K562 (cell line): ENCODE measurements around the gene DYNLT4. TPM values are rescaled to one million over a fixed set of nuclear protein-coding genes. Genes with fewer than 3 reads are reported as not detected.

Source experiments
- ATAC-seq: fragments of 200-7000 bp; cut with Tn5 transposase; 3 replicates; pipeline ENCODE4 v1.9.1; 2020; ENCODE audit warnings: moderate library complexity
- BruUV-seq: library from RNA; stranded (reverse); fragments of 400-500 nt; replicated peaks from 2 replicates; lab custom pipeline; 2021; lab: Mats Ljungman, UMichigan
- CTCF ChIA-PET: fragments of 300-600 bp; formaldehyde crosslinking; extraction: SDS; loops from one replicate; lab custom pipeline; 2021; ENCODE audit warnings: low intra/inter-chr PET ratio; lab: Yijun Ruan, JAX
- POLR2A ChIA-PET: fragments of 300-600, 350-650 bp; sonication (Branson Sonifier 250); formaldehyde crosslinking; extraction: SDS; loops from one replicate; lab custom pipeline; 2021; ENCODE audit warnings: antibody characterized with exemption, inconsistent platforms; lab: Yijun Ruan, JAX
- DNase-seq, 4 experiments: peaks; one replicate each; pipeline versions ENCODE4 v3.0.0 to v3.0.0-alpha.2; 2011 to 2018; ENCODE audit warnings: low spot score in 3 of 4, mixed read lengths in 3 of 4; ENCODE audit errors: extremely low read depth in 1 of 4
- FAIRE-seq: peaks from 2 replicates; lab custom pipeline; 2011; peaks lifted over from hg19 to GRCh38; lab: Jason Lieb, UNC
- H2AFZ ChIP-seq: 2 replicates; pipeline ENCODE4 v1.6.0; 2011; ENCODE audit warnings: low read depth, low read length, control low read depth, inconsistent platforms
- H3K27ac ChIP-seq: fragments of 200-600 bp; 3 replicates; pipeline ENCODE4 v1.8.0; 2011; ENCODE audit warnings: low read depth, mild to moderate bottlenecking, control low read depth, inconsistent platforms, low read length, moderate library complexity, mixed read lengths; ENCODE audit errors: extremely low read depth
- H3K27me3 ChIP-seq, 2 experiments: fragments of 300-600 bp in 1 of 2; 2 replicates in 1 of 2; 3 replicates in 1 of 2; pipeline versions ENCODE4 v1.6.0 to v1.8.0; 2011; ENCODE audit warnings: inconsistent platforms in 2 of 2, low read length in 2 of 2, mild to moderate bottlenecking in 1 of 2, mixed read lengths in 1 of 2, moderate library complexity in 1 of 2; ENCODE audit not compliant: control insufficient read depth in 2 of 2, insufficient read depth in 2 of 2
- H3K36me3 ChIP-seq: fragments of 300-600 bp; 3 replicates; pipeline ENCODE4 v1.8.0; 2011; ENCODE audit warnings: mild to moderate bottlenecking, low read length, inconsistent platforms; ENCODE audit not compliant: control insufficient read depth, insufficient read depth
- H3K4me1 ChIP-seq, 2 experiments: fragments of 200-600 bp in 1 of 2; replicated peaks in 1 of 2; 2 replicates in 1 of 2; 3 replicates in 1 of 2; pipeline versions ENCODE4 v1.5.1 to v1.8.0; 2011; ENCODE audit warnings: inconsistent platforms in 2 of 2, low read length in 2 of 2, mild to moderate bottlenecking in 1 of 2, mixed read lengths in 1 of 2, moderate library complexity in 1 of 2; ENCODE audit not compliant: control insufficient read depth in 2 of 2, insufficient read depth in 2 of 2
- H3K4me2 ChIP-seq: 2 replicates; pipeline ENCODE4 v1.6.1; 2011; ENCODE audit warnings: low read length, control low read depth, inconsistent platforms, mixed read lengths; ENCODE audit not compliant: insufficient read depth
- H3K4me3 ChIP-seq: fragments of 200-600 bp; sonication (generic), shearing (Covaris generic); 2 replicates; pipeline ENCODE4 v1.5.1; 2016; ENCODE audit warnings: control low read depth, inconsistent platforms
- H3K79me2 ChIP-seq: fragments of 200-600 bp; 3 replicates; pipeline ENCODE4 v1.8.0; 2011; ENCODE audit warnings: low read length, inconsistent platforms; ENCODE audit not compliant: control insufficient read depth, insufficient read depth
- H3K9ac ChIP-seq, 2 experiments: 2 replicates each; pipeline versions ENCODE4 v1.6.0 to v1.6.1; 2011; ENCODE audit warnings: low read depth in 2 of 2, low read length in 2 of 2, control low read depth in 1 of 2, inconsistent platforms in 1 of 2, mild to moderate bottlenecking in 1 of 2, mixed read lengths in 1 of 2; ENCODE audit not compliant: insufficient read depth in 1 of 2
- H3K9me1 ChIP-seq: one replicate; pipeline ENCODE4 v1.6.0; 2011; ENCODE audit warnings: inconsistent platforms, mild to moderate bottlenecking, low read length, moderate library complexity; ENCODE audit not compliant: control insufficient read depth, insufficient read depth
- H3K9me3 ChIP-seq: replicated peaks from 2 replicates; pipeline ENCODE4 v1.5.1; 2011; ENCODE audit warnings: low read depth, low read length, inconsistent platforms; ENCODE audit not compliant: control insufficient read depth, insufficient read depth
- H4K20me1 ChIP-seq: replicated peaks from 2 replicates; pipeline ENCODE4 v1.6.1; 2011; ENCODE audit warnings: low read length, inconsistent platforms, mixed read lengths; ENCODE audit not compliant: control insufficient read depth, insufficient read depth
- BRCA1 ChIP-seq, 2 experiments: fragments of 450-650 bp in 1 of 2; sonication (generic) in 1 of 2; formaldehyde crosslinking in 1 of 2; IDR thresholded peaks; 2 replicates each; pipeline versions ENCODE4 v1.5.0 to v1.6.1; 2017 to 2020; ENCODE audit warnings: mild to moderate bottlenecking in 1 of 2, missing genetic modification reagents in 1 of 2
- PHB2 ChIP-seq: fragments of 450-650 bp; IDR thresholded peaks from 2 replicates; pipeline ENCODE4 v1.6.1; 2017; ENCODE audit warnings: low read depth
- SIRT6 ChIP-seq: IDR thresholded peaks from one replicate; pipeline ENCODE4 v1.6.1; 2012; ENCODE audit warnings: low read depth, mild to moderate bottlenecking, control low read depth, inconsistent platforms, low read length, moderate library complexity
- TAF7 ChIP-seq: fragments of 450-650 bp; IDR thresholded peaks from 2 replicates; pipeline ENCODE4 v1.6.1; 2016; ENCODE audit warnings: missing genetic modification characterization, missing compliant biosample characterization
- TCF7 ChIP-seq: sonication (generic); IDR thresholded peaks from 2 replicates; pipeline ENCODE4 v1.6.1; 2016; ENCODE audit warnings: antibody characterized with exemption, borderline replicate concordance
- ZBTB17 ChIP-seq: fragments of 450-650 bp; formaldehyde crosslinking; IDR thresholded peaks from 2 replicates; pipeline ENCODE4 v1.4.0; 2020; ENCODE audit warnings: mild to moderate bottlenecking
- ZNF133 ChIP-seq: fragments of 250-450 bp; sonication (Bioruptor Pico); IDR thresholded peaks from 2 replicates; pipeline ENCODE4 v1.4.0; 2020; ENCODE audit warnings: mild to moderate bottlenecking
- ZNF184 ChIP-seq: sonication (generic); formaldehyde crosslinking; IDR thresholded peaks from 2 replicates; pipeline ENCODE4 v1.5.0; 2020; ENCODE audit warnings: missing genetic modification reagents
- ZNF3 ChIP-seq: fragments of 250-450 bp; sonication (Bioruptor Pico); IDR thresholded peaks from 2 replicates; pipeline ENCODE4 v1.5.0; 2021; ENCODE audit warnings: mild to moderate bottlenecking, moderate library complexity
- WGBS: fragments of 100-300 bp; shearing (Covaris generic); methylation state at CpG from one replicate; pipeline ENCODE4 v1.1.6; 2016; ENCODE audit warnings: low coverage, mixed read lengths; ENCODE audit not compliant: insufficient coverage; ENCODE audit errors: missing lambda C conversion rate; 5-methylcytosine and 5-hydroxymethylcytosine counted together
- in situ Hi-C: fragments of 300-500 bp; cut with MboI; formaldehyde crosslinking; loops from 4 replicates; pipeline ENCODE4 v1.15.0; 2018; ENCODE audit warnings: inconsistent platforms, mixed read lengths
- intact Hi-C: fragments of 100-400 bp; cut with micrococcal nuclease; formaldehyde crosslinking; loops from 2 replicates; pipeline ENCODE4 v1.14.2; 2022
- polyA plus RNA-seq, 8 experiments: library from polyadenylated mRNA; depleted of rRNA in 4 of 8; stranded (reverse) in 5 of 8; unstranded in 3 of 8; fragments of >200 nt; fragmentation: Nextera tagmentation in 2 of 8; fragmentation: Illumina TruSeq in 1 of 8; extraction: Ambion mirVana in 2 of 8; extraction: Trizol in 1 of 8; gene quantifications; 2 replicates each; pipeline versions ENCODE4 v1.2.1 to v1.2.3, GENCODE V29; 2011 to 2014; ENCODE audit warnings: inconsistent platforms in 1 of 8, missing spikeins in 1 of 8
- total RNA-seq, 7 experiments: library from RNA; depleted of rRNA in 6 of 7; stranded (reverse); fragments of >200 nt in 6 of 7; fragmentation: Illumina TruSeq in 2 of 7; extraction: Trizol in 2 of 7; gene quantifications; 2 replicates each; pipeline versions ENCODE4 v1.2.1 to v1.2.3, GENCODE V29; 2011 to 2021; ENCODE audit warnings: low replicate concordance in 1 of 7
- TF ChIP-seq, protein P1 (sequence below): fragments of 450-650 bp; IDR thresholded peaks from 2 replicates; pipeline ENCODE4 v1.6.1; 2018; ENCODE audit warnings: mild to moderate bottlenecking, low read depth; ENCODE audit not compliant: partially characterized antibody
- TF ChIP-seq, protein P2 (sequence below): fragments of 450-650 bp; IDR thresholded peaks from 2 replicates; pipeline ENCODE4 v1.7.1; 2018; ENCODE audit warnings: mild to moderate bottlenecking, low read depth; ENCODE audit not compliant: partially characterized antibody

DYNLT4 gene
- total and polyA plus RNA-seq, 9 of the 15 experiments (the other 6 are each of a cell fraction or from before 2014, with no cell fraction given), result 0.29 to 0.73 TPM; not detected in 7

DNA sequence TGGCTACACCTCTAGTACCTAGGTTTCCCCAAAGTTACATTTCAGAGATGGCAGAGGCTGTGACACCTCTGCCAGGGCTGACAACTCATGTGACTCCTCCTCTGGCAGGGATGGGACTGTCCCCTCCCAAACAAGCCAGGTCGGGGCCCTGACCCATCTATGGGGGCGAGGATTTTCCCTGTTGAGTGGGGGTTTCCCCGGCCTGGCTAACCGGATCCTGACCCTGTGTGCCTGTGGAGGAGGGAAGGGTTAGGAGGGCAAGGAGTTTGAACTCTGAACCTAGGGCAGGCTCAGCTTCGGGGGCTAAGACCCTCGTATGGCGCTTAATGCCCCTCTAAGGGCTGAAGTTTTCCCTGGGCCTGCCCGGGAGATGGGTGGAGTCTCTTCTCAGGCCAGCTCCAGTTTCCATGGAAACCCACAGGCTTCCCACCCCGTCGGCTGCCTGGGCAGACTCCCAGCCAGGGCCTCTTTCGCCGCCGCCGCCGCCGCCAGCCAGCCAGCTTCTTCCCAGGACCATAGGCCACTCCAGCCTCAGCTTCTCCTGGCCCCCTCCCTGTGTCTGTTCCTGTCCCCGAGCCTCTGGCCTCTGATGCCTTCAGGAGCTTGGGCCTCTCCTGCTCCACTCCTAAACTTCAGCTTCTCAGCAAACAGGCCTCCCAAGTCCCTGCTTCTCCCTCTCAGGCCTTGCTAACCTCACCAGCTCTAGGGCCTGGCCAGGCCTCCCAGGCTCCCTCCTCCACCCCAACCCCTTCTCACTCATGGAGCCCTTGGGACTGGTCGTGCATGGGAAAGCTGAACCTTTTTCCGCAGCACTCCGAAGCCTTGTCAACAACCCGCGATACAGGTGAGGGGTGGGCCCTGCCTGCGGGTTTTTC, 1.1 kb upstream of the DYNLT4 start, which contains the start of gene BTBD19:
Gene BTBD19 (plus strand): TSS at position 461 of the 875 bp plus-strand sequence. CDS start 298 bp downstream, at position 759.
- ATAC-seq, result peak; percentile 52
- peaks cover 16% of the 10 kb centered on the region; the same call in 1 of the 3 replicates for H3K79me2 ChIP-seq
- H3K27ac ChIP-seq, result peak within 1 kb of the TSS; percentile 100
- peaks cover 59 to 72% of the 10 kb centered on the region in 2 experiments for H3K4me1 ChIP-seq
- CTCF ChIA-PET, result no interaction called here
- peak within 1 kb of the TSS; percentile 96 for H2AFZ ChIP-seq
- in situ Hi-C loops (loop anchor here (10.0 kb wide), 1 partner anchor 687 kb away; the partner anchor contains the start of gene TESK2), intact Hi-C loops (loop anchor here (10.0 kb wide), 1 partner anchor 173 kb away; no protein-coding TSS in a partner anchor)
- peak within 1 kb of the TSS; percentile 30 for H3K4me3 ChIP-seq
- peak; percentile 37 for FAIRE-seq
- no TSS peak for BruUV-seq
- H3K9me1 ChIP-seq, result peaks cover 6% of the 10 kb centered on the region
- peak; percentile 74 to 89 (median 82) for DNase-seq
- H3K27me3 ChIP-seq, result no peaks in the 10 kb centered on the region
- WGBS, result 19% methylated on average over 23 of the region's 23 CpGs
- no peaks in the 10 kb centered on the region for H4K20me1 ChIP-seq
- H3K36me3 ChIP-seq, result peaks cover 36% of the 10 kb centered on the region; the same call in 2 of the 3 replicates
- H3K9ac ChIP-seq, result peak within 1 kb of the TSS; percentile 86 to 92
- POLR2A ChIA-PET, result interaction anchor here (0.6 to 16.9 kb wide), 26 partner anchors 8 to 498 kb away, joined by 3 to 594 read pairs (median 4); partner anchors contain the start of genes BEST4, HECTD3, PLK3 and RNU5D-1
- no peaks in the 10 kb centered on the region for H3K9me3 ChIP-seq
- H3K4me2 ChIP-seq, result peak within 1 kb of the TSS; percentile 80
- TF ChIP-seq, protein P1, sequence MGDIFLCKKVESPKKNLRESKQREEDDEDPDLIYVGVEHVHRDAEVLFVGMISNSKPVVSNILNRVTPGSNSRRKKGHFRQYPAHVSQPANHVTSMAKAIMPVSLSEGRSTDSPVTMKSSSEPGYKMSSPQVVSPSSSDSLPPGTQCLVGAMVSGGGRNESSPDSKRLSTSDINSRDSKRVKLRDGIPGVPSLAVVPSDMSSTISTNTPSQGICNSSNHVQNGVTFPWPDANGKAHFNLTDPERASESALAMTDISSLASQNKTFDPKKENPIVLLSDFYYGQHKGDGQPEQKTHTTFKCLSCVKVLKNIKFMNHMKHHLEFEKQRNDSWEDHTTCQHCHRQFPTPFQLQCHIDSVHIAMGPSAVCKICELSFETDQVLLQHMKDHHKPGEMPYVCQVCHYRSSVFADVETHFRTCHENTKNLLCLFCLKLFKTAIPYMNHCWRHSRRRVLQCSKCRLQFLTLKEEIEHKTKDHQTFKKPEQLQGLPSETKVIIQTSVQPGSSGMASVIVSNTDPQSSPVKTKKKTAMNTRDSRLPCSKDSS, result no peak
- TF ChIP-seq, protein P2, sequence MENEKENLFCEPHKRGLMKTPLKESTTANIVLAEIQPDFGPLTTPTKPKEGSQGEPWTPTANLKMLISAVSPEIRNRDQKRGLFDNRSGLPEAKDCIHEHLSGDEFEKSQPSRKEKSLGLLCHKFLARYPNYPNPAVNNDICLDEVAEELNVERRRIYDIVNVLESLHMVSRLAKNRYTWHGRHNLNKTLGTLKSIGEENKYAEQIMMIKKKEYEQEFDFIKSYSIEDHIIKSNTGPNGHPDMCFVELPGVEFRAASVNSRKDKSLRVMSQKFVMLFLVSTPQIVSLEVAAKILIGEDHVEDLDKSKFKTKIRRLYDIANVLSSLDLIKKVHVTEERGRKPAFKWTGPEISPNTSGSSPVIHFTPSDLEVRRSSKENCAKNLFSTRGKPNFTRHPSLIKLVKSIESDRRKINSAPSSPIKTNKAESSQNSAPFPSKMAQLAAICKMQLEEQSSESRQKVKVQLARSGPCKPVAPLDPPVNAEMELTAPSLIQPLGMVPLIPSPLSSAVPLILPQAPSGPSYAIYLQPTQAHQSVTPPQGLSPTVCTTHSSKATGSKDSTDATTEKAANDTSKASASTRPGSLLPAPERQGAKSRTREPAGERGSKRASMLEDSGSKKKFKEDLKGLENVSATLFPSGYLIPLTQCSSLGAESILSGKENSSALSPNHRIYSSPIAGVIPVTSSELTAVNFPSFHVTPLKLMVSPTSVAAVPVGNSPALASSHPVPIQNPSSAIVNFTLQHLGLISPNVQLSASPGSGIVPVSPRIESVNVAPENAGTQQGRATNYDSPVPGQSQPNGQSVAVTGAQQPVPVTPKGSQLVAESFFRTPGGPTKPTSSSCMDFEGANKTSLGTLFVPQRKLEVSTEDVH, result no peak
- TF ChIP-seq PHB2, result 0 out of 2 replicates have a peak, but pooled peaks have one; percentile 10
- no peak for TF ChIP-seq ZNF133 (CRISPR knock-in tag)
- no peak for TF ChIP-seq ZNF184 (CRISPR knock-in tag)
- TF ChIP-seq ZNF3, result no peak
- no peak; the same call in 1 of the 2 replicates for TF ChIP-seq TCF7
- no peak for TF ChIP-seq SIRT6
- peak; percentile 48; the same call in 1 of the 2 replicates for TF ChIP-seq ZBTB17 (CRISPR knock-in tag)
- no peak for TF ChIP-seq BRCA1 (IDR thresholded peaks at IDR 0.05)
- TF ChIP-seq BRCA1 (CRISPR knock-in tag; IDR thresholded peaks at IDR 0.05), result no peak
- no peak; the same call in 1 of the 2 replicates for TF ChIP-seq TAF7 (tag)
